Tibial artery (tissue), 4 donors: ENCODE data around the gene TIGD1.
A peak's percentile ranks its signal among the peaks of the same experiment; 100 is the strongest.

Source experiments
- DNase-seq, 2 donors: peaks; one replicate each; pipeline ENCODE4 v3.0.0-alpha.2; 2019
- H3K27ac ChIP-seq, 2 donors: fragments of 200-600 bp; sonication (generic) in 1 of 2; 1 replicate in 1 of 2; 2 replicates in 1 of 2; pipeline ENCODE4 v1.5.1; 2018 to 2019; ENCODE audit warnings: mild to moderate bottlenecking in 1 of 2
- H3K27me3 ChIP-seq, 2 donors: fragments of 200-600 bp; sonication (generic) in 1 of 2; one replicate each; pipeline versions ENCODE4 v1.5.1 to v1.6.0; 2016 to 2019
- H3K36me3 ChIP-seq, 3 donors: fragments of 200-600 bp; sonication (generic) in 2 of 3; one replicate each; pipeline ENCODE4 v1.5.1; 2016 to 2019; ENCODE audit warnings: mild to moderate bottlenecking in 2 of 3
- H3K4me1 ChIP-seq, 4 donors: fragments of 200-600 bp; sonication (generic) in 2 of 4; 1 replicate in 3 of 4; 2 replicates in 1 of 4; pipeline ENCODE4 v1.5.1; 2016 to 2019
- H3K4me3 ChIP-seq, 2 donors: fragments of 200-600 bp; sonication (generic) in 1 of 2; 1 replicate in 1 of 2; 2 replicates in 1 of 2; pipeline ENCODE4 v1.5.1; 2018 to 2019; ENCODE audit warnings: mild to moderate bottlenecking in 2 of 2
- H3K9me3 ChIP-seq, 3 donors: fragments of 200-600 bp; sonication (generic) in 1 of 3; one replicate each; pipeline ENCODE4 v1.5.1; 2016 to 2019
- intact Hi-C: fragments of 100-400 bp; cut with DNase I; formaldehyde crosslinking; loops from one replicate; pipeline ENCODE4 v1.15.0; 2023; ENCODE audit warnings: low total_unique reads
- TF ChIP-seq, protein P1 (sequence below), 2 experiments: fragments of 200-600 bp in 1 of 2; fragments of 450-650 bp in 1 of 2; IDR thresholded peaks; one replicate each; pipeline ENCODE4 v1.5.1; 2017 to 2019; ENCODE audit warnings: antibody characterized with exemption in 2 of 2, mild to moderate bottlenecking in 1 of 2, moderate library complexity in 1 of 2

TIGD1 gene

DNA sequence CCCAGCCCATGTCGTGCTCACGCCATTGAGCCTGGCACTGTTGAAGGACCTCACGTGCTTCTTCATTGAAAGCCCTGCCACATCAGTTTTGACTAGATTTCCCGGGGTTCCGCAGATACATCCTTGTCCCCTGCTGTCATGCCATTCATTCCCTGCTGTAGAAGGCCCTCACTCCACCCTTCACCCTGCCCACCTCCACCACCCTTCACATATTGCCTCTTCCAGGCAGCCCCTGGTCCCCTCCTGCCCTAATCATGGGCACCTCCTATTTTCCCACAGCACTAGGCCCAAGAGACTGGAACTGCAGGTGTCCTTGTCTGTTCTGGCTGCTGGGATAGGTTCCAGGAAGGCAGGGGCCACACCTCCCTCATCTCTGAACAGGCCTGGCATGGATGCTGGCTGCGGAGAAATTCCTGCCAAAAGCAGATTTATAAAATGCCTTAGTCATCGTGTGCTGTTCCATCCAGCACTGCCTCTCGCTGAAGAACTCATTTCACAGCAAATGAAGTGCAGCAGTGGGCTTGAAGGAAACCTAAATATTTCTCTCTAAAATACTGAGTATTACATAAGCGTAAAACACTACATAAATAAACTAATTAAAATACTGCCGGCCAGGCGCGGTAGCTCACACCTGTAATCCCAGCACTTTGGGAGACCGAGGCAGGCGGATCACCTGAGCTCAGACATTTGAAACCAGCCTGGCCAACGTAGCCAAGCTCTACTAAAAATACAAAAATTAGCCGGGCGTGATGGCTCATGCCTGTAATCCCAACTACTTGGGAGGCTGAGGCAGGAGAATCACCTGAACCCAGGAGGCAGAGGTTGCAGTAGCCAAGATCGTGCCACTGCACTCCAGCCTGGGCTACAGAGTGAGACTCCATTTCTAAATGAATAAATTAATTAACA, 38.6 kb upstream of the TIGD1 start:
- peak overlapping the region; percentile 29 to 74 for H3K27ac ChIP-seq
- intact Hi-C loops = no loop called here
- no peaks in the 10 kb centered on the region for H3K27me3 ChIP-seq
- TF ChIP-seq, protein P1, sequence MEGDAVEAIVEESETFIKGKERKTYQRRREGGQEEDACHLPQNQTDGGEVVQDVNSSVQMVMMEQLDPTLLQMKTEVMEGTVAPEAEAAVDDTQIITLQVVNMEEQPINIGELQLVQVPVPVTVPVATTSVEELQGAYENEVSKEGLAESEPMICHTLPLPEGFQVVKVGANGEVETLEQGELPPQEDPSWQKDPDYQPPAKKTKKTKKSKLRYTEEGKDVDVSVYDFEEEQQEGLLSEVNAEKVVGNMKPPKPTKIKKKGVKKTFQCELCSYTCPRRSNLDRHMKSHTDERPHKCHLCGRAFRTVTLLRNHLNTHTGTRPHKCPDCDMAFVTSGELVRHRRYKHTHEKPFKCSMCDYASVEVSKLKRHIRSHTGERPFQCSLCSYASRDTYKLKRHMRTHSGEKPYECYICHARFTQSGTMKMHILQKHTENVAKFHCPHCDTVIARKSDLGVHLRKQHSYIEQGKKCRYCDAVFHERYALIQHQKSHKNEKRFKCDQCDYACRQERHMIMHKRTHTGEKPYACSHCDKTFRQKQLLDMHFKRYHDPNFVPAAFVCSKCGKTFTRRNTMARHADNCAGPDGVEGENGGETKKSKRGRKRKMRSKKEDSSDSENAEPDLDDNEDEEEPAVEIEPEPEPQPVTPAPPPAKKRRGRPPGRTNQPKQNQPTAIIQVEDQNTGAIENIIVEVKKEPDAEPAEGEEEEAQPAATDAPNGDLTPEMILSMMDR (IDR thresholded peaks at IDR 0.05) = no peak
- DNase-seq = peak in 1 of 2 donors; percentile 74
- H3K36me3 ChIP-seq = peaks cover 4 to 10% (median 6%) of the 10 kb centered on the region in 3 donors
- no peaks in the 10 kb centered on the region for H3K9me3 ChIP-seq
- peaks cover 0 to 26% (median 14%) of the 10 kb centered on the region in 4 donors for H3K4me1 ChIP-seq
- no peak overlapping the region for H3K4me3 ChIP-seq

- H3K27ac ChIP-seq = peak overlapping the region in 1 of 2 donors; percentile 74
- H3K9me3 ChIP-seq = no peaks in the 10 kb centered on the region
- intact Hi-C loops = no loop called here
- peaks cover 0 to 21% (median 13%) of the 10 kb centered on the region in 4 donors for H3K4me1 ChIP-seq
- H3K4me3 ChIP-seq = no peak overlapping the region
- H3K36me3 ChIP-seq = peaks cover 13 to 19% (median 15%) of the 10 kb centered on the region in 3 donors
- H3K27me3 ChIP-seq = no peaks in the 10 kb centered on the region
- DNase-seq = peak in 1 of 2 donors; percentile 56
- TF ChIP-seq, protein P1 (IDR thresholded peaks at IDR 0.05) = no peak
Measured at GRCh38 chr2:232588031-232588430, 37.7 kb upstream of the TIGD1 start.

DNA sequence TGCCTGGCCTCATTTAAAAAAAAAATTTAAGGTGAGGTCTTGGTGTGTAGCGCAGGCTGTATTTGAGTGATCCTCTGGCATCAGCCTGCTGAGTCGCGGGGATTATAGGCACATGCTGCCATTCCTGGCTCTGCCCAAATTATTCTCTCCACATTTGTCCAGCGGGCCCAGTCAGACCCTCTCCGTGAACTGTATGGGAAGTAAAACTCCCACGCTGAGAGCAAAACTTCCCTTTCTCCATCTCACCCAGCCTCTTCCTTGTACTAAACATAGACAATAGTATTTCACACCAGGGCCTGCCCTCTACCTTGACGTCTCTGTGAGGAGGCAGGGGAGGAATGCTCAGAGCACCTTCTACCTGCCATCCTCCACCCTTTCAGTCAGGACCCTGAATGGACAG, 37.2 kb upstream of the TIGD1 start:
- Histone ChIP-seq H3K36me3 (peaks cover 18 to 24% (median 20%) of the 10 kb centered on the region in 3 donors), H3K27ac (no peak overlapping the region), H3K4me3 (no peak overlapping the region), H3K9me3 (no peaks in the 10 kb centered on the region), H3K4me1 (peaks cover 0 to 16% (median 12%) of the 10 kb centered on the region in 4 donors), H3K27me3 (no peaks in the 10 kb centered on the region)
- TF ChIP-seq, protein P1 (IDR thresholded peaks at IDR 0.05) = no peak
- no peak for DNase-seq
- intact Hi-C loops = no loop called here

DNA sequence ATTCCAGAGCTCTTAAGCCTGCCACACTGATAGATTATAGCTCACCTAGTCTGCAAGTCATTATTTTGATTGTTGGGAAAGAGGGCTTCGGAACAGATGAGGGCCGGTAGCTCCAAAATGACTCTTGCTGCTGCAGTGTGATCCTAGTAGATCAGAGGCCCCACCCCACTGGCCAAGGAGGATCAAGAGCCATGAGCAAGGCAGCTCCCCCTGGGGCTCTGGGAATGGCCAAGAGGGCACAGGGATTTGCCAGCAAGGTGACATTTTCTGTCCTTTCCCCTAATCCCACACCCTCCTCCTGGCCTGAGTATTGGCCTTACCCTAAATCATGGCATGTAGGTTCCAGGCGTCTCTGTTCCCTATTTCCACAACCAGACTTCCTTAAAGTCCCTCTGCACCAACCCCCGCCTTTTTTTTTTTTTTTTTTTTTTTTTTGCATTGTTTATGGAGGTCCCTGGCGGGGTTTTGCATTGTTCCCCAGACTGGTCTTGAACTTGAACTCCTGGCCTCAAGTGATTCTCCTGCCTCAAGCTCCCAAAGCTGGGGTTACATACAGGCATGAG, 36.7 kb upstream of the TIGD1 start:
- intact Hi-C loops = no loop called here
- TF ChIP-seq, protein P1 (IDR thresholded peaks at IDR 0.05) = no peak
- H3K27ac ChIP-seq = no peak overlapping the region
- peaks cover 0 to 14% (median 12%) of the 10 kb centered on the region in 4 donors for H3K4me1 ChIP-seq
- H3K4me3 ChIP-seq = no peak overlapping the region
- H3K27me3 ChIP-seq = no peaks in the 10 kb centered on the region
- H3K36me3 ChIP-seq = peaks cover 23 to 28% (median 25%) of the 10 kb centered on the region in 3 donors
- no peak for DNase-seq
- H3K9me3 ChIP-seq = no peaks in the 10 kb centered on the region

DNA sequence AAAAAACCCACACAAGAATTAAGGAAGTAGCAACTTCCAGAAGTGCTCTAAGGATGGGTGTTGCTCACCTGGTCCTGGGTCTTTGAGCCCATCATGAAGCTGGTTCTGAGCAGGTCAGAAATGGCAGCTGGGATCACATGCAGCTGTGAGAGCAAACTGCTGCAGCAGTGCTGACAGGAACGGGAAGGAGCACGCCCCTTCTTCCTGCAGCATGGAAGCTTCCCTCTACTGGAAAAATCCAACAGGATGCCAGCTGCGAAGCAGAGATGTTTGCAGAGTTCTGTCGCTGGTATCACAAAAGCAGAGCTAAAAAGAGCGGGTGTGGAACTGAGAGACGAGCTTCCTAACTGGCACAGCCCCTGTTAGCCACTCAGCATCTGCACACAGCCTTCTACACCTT, 33.9 kb upstream of the TIGD1 start:
- TF ChIP-seq, protein P1 (IDR thresholded peaks at IDR 0.05) = no peak
- intact Hi-C loops = no loop called here

More for the DNA sequence above, 33.9 kb upstream of the TIGD1 start:
- no peaks in the 10 kb centered on the region for H3K9me3 ChIP-seq
- no peaks in the 10 kb centered on the region for H3K27me3 ChIP-seq
- no peak overlapping the region for H3K27ac ChIP-seq
- H3K4me1 ChIP-seq = peaks cover 0 to 9% (median 8%) of the 10 kb centered on the region in 4 donors
- DNase-seq = no peak
- peaks cover 34 to 51% (median 48%) of the 10 kb centered on the region in 3 donors for H3K36me3 ChIP-seq
- no peak overlapping the region for H3K4me3 ChIP-seq
